ENCODE results near the gene USP6.
"Not testable (repeated sequence)": the region's sequence is repeated elsewhere in the genome, so short reads cannot be mapped to it uniquely, and the experiment has no call there.

The USP6 gene

DNA sequence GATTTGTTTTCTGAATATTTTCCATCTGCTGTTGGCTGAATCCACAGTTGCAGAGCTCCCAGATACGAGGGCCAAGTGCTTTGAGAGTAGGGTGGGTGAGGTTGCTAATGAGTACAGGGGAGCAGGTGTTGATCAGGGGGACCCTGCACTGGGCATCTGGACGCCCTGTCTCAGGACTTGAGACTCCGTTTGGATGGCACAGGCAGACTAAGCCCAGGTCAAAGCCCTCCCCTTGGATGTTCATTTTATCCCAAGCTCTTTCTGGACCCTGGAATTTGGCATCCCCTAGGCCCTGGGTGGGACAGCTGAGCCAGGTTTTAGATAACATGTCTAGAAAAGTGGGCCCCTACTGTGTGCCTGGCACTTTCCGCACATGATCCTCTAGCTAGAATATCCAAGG lies 12.1 kb downstream of the USP6 start:
- Histone ChIP-seq H3K27ac (ENCODE audit: low read depth, low read length, poor library complexity, severe bottlenecking) (no peak overlapping the region), H3K4me1 (ENCODE audit: insufficient read depth, low read length, severe bottlenecking) (no peaks in the 10 kb centered on the region), H3K4me2 (ENCODE audit: low read length) (no peak overlapping the region), H3F3A (ENCODE audit: insufficient read depth, low read length) (no peaks in the 10 kb centered on the region), H3K9ac (ENCODE audit: low read length) (no peak overlapping the region), H2AFZ (ENCODE audit: low read length) (no peak overlapping the region), H4K20me1 (ENCODE audit: insufficient read depth, low read length) (no peaks in the 10 kb centered on the region), H3K9me2 (ENCODE audit: low read depth, low read length) (no peaks in the 10 kb centered on the region), H3K4me3 (ENCODE audit: low read depth, low read length, poor library complexity, severe bottlenecking) (no peak overlapping the region), H3K27me3 (ENCODE audit: insufficient read depth, low read length) (no peaks in the 10 kb centered on the region), H3K79me2 (ENCODE audit: insufficient read depth, low read length) (no peaks in the 10 kb centered on the region), H3K36me3 (ENCODE audit: insufficient read depth, low read length) (no peaks in the 10 kb centered on the region), H3K9me3 (ENCODE audit: low read length) (no peaks in the 10 kb centered on the region)
- TF ChIP-seq, protein P1, sequence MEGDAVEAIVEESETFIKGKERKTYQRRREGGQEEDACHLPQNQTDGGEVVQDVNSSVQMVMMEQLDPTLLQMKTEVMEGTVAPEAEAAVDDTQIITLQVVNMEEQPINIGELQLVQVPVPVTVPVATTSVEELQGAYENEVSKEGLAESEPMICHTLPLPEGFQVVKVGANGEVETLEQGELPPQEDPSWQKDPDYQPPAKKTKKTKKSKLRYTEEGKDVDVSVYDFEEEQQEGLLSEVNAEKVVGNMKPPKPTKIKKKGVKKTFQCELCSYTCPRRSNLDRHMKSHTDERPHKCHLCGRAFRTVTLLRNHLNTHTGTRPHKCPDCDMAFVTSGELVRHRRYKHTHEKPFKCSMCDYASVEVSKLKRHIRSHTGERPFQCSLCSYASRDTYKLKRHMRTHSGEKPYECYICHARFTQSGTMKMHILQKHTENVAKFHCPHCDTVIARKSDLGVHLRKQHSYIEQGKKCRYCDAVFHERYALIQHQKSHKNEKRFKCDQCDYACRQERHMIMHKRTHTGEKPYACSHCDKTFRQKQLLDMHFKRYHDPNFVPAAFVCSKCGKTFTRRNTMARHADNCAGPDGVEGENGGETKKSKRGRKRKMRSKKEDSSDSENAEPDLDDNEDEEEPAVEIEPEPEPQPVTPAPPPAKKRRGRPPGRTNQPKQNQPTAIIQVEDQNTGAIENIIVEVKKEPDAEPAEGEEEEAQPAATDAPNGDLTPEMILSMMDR (IDR thresholded peaks at IDR 0.05; ENCODE audit: low read length) = no peak
- TF ChIP-seq EZH2 (IDR thresholded peaks at IDR 0.05; ENCODE audit: borderline replicate concordance, low read length) = no peak

DNA sequence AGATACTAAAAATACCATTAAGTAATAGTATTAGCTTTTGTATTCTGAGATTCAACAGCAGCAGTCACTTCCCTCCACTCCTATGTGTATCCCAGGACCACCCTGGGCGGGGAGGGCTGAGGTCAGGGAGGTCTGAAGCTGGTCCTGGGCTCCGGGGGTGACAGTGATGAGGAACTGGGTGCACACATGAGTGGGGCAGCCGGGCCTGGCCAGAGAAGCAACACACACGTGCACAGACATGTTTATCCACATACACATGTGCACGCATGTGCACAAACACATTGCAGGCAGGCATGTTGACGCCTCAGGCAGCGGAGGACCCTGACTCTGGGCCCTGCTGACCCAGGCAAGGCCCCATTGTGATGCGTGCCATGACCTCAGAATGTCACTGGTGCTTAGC lies 12.6 kb downstream of the USP6 start:
- H3K27me3 ChIP-seq (ENCODE audit: insufficient read depth, low read length); H3K9me3 ChIP-seq (ENCODE audit: low read length); H3K4me1 ChIP-seq (ENCODE audit: insufficient read depth, low read length, severe bottlenecking); H4K20me1 ChIP-seq (ENCODE audit: insufficient read depth, low read length); H3K9ac ChIP-seq (ENCODE audit: low read length); H2AFZ ChIP-seq (ENCODE audit: low read length); H3K4me2 ChIP-seq (ENCODE audit: low read length); H3F3A ChIP-seq (ENCODE audit: insufficient read depth, low read length); H3K79me2 ChIP-seq (ENCODE audit: insufficient read depth, low read length); H3K27ac ChIP-seq (ENCODE audit: low read depth, low read length, poor library complexity, severe bottlenecking); H3K36me3 ChIP-seq (ENCODE audit: insufficient read depth, low read length); H3K4me3 ChIP-seq (ENCODE audit: low read depth, low read length, poor library complexity, severe bottlenecking); H3K9me2 ChIP-seq (ENCODE audit: low read depth, low read length): not testable (repeated sequence)

DNA sequence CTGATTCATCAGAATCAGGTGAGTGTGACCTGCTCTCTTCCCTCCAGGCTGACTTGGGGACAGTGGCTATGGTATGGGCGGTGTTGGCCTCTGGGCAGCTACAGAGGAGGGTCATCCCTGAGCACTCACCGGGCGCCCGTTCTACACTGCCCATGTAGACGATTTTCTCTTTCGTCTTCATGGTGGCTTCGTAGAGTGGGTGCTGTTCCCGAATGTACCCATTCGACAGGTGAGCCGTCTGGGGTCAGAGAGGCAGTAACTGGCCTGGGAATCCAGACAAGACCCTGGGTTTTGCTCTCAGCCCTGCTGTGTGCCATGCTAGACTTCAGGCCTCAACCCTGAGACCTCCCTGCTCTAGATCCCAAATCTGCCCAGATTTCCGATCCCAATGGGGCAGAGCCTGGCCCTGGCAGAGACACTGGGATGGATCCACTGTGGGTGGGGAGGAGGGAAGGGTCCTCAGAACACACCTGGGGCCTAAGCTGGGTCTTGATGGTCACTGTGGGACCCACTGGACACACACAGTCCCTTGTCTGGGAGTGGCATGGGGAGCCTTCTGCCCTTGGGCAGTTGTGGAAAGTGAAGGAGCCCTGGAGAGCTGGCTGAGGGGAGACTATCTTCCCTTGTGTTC lies 13.2 kb downstream of the USP6 start:
- H3K9ac ChIP-seq (ENCODE audit: low read length) = no peak overlapping the region
- no peaks in the 10 kb centered on the region for H3F3A ChIP-seq (ENCODE audit: insufficient read depth, low read length)
- H3K27me3 ChIP-seq (ENCODE audit: insufficient read depth, low read length) = no peaks in the 10 kb centered on the region
- H3K4me3 ChIP-seq (ENCODE audit: low read depth, low read length, poor library complexity, severe bottlenecking) = no peak overlapping the region
- H3K9me2 ChIP-seq (ENCODE audit: low read depth, low read length) = no peaks in the 10 kb centered on the region
- no peak for TF ChIP-seq EZH2 (IDR thresholded peaks at IDR 0.05; ENCODE audit: borderline replicate concordance, low read length)
- TF ChIP-seq, protein P1 (IDR thresholded peaks at IDR 0.05; ENCODE audit: low read length) = no peak
- H3K36me3 ChIP-seq (ENCODE audit: insufficient read depth, low read length) = no peaks in the 10 kb centered on the region
- no peaks in the 10 kb centered on the region for H3K9me3 ChIP-seq (ENCODE audit: low read length)
- H3K4me1 ChIP-seq (ENCODE audit: insufficient read depth, low read length, severe bottlenecking) = no peaks in the 10 kb centered on the region
- no peaks in the 10 kb centered on the region for H4K20me1 ChIP-seq (ENCODE audit: insufficient read depth, low read length)
- H2AFZ ChIP-seq (ENCODE audit: low read length) = no peak overlapping the region
- H3K79me2 ChIP-seq (ENCODE audit: insufficient read depth, low read length) = no peaks in the 10 kb centered on the region
- no peak overlapping the region for H3K27ac ChIP-seq (ENCODE audit: low read depth, low read length, poor library complexity, severe bottlenecking)
- no peak overlapping the region for H3K4me2 ChIP-seq (ENCODE audit: low read length)

DNA sequence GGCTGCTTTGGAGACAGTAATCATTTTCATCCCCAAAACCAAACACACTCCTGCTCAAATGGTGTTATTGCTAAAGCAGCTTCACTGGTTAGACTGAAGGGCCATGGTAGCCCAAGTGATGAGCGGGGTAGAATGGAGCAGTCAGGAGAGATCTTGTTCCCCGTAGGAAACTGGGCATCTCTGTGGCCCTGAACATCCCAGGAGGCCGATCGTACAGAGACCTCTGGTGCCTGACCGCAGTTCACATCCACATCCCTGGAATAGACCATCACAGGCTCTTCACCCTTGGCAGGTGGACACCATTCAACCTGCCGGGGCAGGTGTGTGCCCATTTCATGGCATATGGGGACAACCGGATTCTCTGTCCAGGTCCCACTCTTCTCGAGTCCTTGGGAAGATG lies 13.9 kb downstream of the USP6 start:
- not testable (repeated sequence) for H3K4me3 ChIP-seq (ENCODE audit: low read depth, low read length, poor library complexity, severe bottlenecking); H4K20me1 ChIP-seq (ENCODE audit: insufficient read depth, low read length); H3K9me3 ChIP-seq (ENCODE audit: low read length); H3F3A ChIP-seq (ENCODE audit: insufficient read depth, low read length); H3K27ac ChIP-seq (ENCODE audit: low read depth, low read length, poor library complexity, severe bottlenecking); H3K79me2 ChIP-seq (ENCODE audit: insufficient read depth, low read length); H3K9me2 ChIP-seq (ENCODE audit: low read depth, low read length); H2AFZ ChIP-seq (ENCODE audit: low read length); H3K4me1 ChIP-seq (ENCODE audit: insufficient read depth, low read length, severe bottlenecking); H3K27me3 ChIP-seq (ENCODE audit: insufficient read depth, low read length); H3K9ac ChIP-seq (ENCODE audit: low read length); H3K4me2 ChIP-seq (ENCODE audit: low read length); H3K36me3 ChIP-seq (ENCODE audit: insufficient read depth, low read length)

DNA sequence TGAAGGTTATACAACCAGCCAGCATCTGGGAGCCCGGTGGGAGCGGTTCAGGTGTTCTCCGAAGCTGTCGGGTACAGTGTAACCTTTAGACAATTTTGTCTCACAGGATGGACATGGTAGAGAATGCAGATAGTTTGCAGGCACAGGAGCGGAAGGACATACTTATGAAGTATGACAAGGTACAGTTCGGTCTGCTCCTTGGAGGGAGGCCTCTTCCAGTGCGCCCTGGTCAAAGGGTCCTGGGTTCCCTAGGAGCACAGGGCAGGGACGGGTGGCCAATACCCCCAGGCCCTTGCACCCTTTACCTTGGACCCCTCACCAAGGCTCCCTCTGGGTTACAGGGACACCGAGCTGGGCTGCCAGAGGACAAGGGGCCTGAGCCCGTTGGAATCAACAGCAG lies 14.4 kb downstream of the USP6 start:
- H3K79me2 ChIP-seq (ENCODE audit: insufficient read depth, low read length); H3K4me2 ChIP-seq (ENCODE audit: low read length); H3K27me3 ChIP-seq (ENCODE audit: insufficient read depth, low read length); H3K9ac ChIP-seq (ENCODE audit: low read length); H3K9me2 ChIP-seq (ENCODE audit: low read depth, low read length); H3K36me3 ChIP-seq (ENCODE audit: insufficient read depth, low read length); H3K4me1 ChIP-seq (ENCODE audit: insufficient read depth, low read length, severe bottlenecking); H3F3A ChIP-seq (ENCODE audit: insufficient read depth, low read length); H3K9me3 ChIP-seq (ENCODE audit: low read length); H2AFZ ChIP-seq (ENCODE audit: low read length); H3K27ac ChIP-seq (ENCODE audit: low read depth, low read length, poor library complexity, severe bottlenecking); H3K4me3 ChIP-seq (ENCODE audit: low read depth, low read length, poor library complexity, severe bottlenecking); H4K20me1 ChIP-seq (ENCODE audit: insufficient read depth, low read length): not testable (repeated sequence)

DNA sequence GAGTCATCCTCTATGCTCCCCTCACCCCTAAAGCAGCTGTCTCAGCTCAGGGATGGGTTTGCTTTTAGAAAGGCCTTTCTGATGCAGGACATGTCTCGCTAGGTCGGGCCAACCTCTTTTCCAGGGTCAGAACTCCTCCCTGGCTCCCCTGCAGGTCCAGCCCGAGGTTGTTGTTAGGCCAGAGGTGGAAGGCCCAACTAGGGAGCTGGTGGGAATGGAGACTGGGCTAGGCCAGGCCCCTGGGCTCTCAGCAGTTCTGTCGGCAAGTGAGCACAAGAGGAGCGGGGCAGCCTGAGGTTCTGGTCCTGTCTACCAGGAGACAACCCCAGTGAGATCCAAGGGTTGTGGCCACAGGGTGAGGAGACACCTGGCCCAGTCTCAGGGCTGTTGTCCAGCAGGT lies 14.9 kb downstream of the USP6 start:
- not testable (repeated sequence) for H3K36me3 ChIP-seq (ENCODE audit: insufficient read depth, low read length); H3K27ac ChIP-seq (ENCODE audit: low read depth, low read length, poor library complexity, severe bottlenecking); H3K79me2 ChIP-seq (ENCODE audit: insufficient read depth, low read length); H3K9me2 ChIP-seq (ENCODE audit: low read depth, low read length); H3F3A ChIP-seq (ENCODE audit: insufficient read depth, low read length); H4K20me1 ChIP-seq (ENCODE audit: insufficient read depth, low read length); H3K9ac ChIP-seq (ENCODE audit: low read length); H3K4me1 ChIP-seq (ENCODE audit: insufficient read depth, low read length, severe bottlenecking); H3K9me3 ChIP-seq (ENCODE audit: low read length); H3K4me3 ChIP-seq (ENCODE audit: low read depth, low read length, poor library complexity, severe bottlenecking); H3K4me2 ChIP-seq (ENCODE audit: low read length); H3K27me3 ChIP-seq (ENCODE audit: insufficient read depth, low read length); H2AFZ ChIP-seq (ENCODE audit: low read length)

All from OCI-LY1 (cell line).